Astrocyte (in vitro differentiated cells and primary cell): ENCODE data around the gene GNAI3. TPM values are rescaled to one million over a fixed set of nuclear protein-coding genes. Genes with fewer than 3 reads are reported as not detected.

Experiments
- DNase-seq: peaks from one replicate; pipeline ENCODE4 v3.0.0-alpha.2; 2010; ENCODE audit warnings: low read depth
- FAIRE-seq: peaks from 2 replicates; lab custom pipeline; 2011; peaks lifted over from hg19 to GRCh38; lab: Jason Lieb, UNC
- H2AFZ ChIP-seq: 2 replicates; pipeline ENCODE4 v1.6.0; 2012; ENCODE audit warnings: low read depth, low read length, inconsistent platforms
- H3K27ac ChIP-seq: 2 replicates; pipeline ENCODE4 v1.5.1; 2011; ENCODE audit warnings: low read depth, low read length, inconsistent platforms
- H3K27me3 ChIP-seq: 2 replicates; pipeline ENCODE4 v1.6.0; 2011; ENCODE audit warnings: low read length, inconsistent platforms; ENCODE audit not compliant: insufficient read depth
- H3K36me3 ChIP-seq: 2 replicates; pipeline ENCODE4 v1.5.1; 2011; ENCODE audit warnings: low read length, inconsistent platforms; ENCODE audit not compliant: insufficient read depth
- H3K4me1 ChIP-seq: 2 replicates; pipeline ENCODE4 v1.5.1; 2011; ENCODE audit warnings: low read length, inconsistent platforms; ENCODE audit not compliant: insufficient read depth
- H3K4me2 ChIP-seq: 2 replicates; pipeline ENCODE4 v1.6.0; 2012; ENCODE audit warnings: low read length, inconsistent platforms
- H3K4me3 ChIP-seq: 2 replicates; pipeline ENCODE4 v1.5.1; 2011; ENCODE audit warnings: low read depth, mild to moderate bottlenecking, low read length, inconsistent platforms; ENCODE audit not compliant: insufficient read depth
- H3K79me2 ChIP-seq: 2 replicates; pipeline ENCODE4 v1.6.0; 2012; ENCODE audit warnings: mild to moderate bottlenecking, low read length, inconsistent platforms; ENCODE audit not compliant: insufficient read depth
- H3K9ac ChIP-seq: 2 replicates; pipeline ENCODE4 v1.6.0; 2012; ENCODE audit warnings: mild to moderate bottlenecking, low read length, inconsistent platforms
- H3K9me3 ChIP-seq: 2 replicates; pipeline ENCODE4 v1.5.1; 2012; ENCODE audit warnings: low read depth, mild to moderate bottlenecking, low read length, inconsistent platforms; ENCODE audit not compliant: insufficient read depth
- H4K20me1 ChIP-seq: 2 replicates; pipeline ENCODE4 v1.6.0; 2012; ENCODE audit warnings: low read length, inconsistent platforms; ENCODE audit not compliant: insufficient read depth
- H3K27ac Mint-ChIP-seq: one replicate; pipeline ENCODE4 v1.8.0; 2021; ENCODE audit warnings: mild to moderate bottlenecking, mixed read lengths; ENCODE audit not compliant: unreplicated experiment
- H3K27me3 Mint-ChIP-seq: one replicate; pipeline ENCODE4 v1.8.0; 2021; ENCODE audit warnings: low read depth, mixed read lengths; ENCODE audit not compliant: unreplicated experiment
- H3K36me3 Mint-ChIP-seq: one replicate; pipeline ENCODE4 v1.8.0; 2021; ENCODE audit warnings: low read depth, mixed read lengths; ENCODE audit not compliant: unreplicated experiment
- H3K4me1 Mint-ChIP-seq: one replicate; pipeline ENCODE4 v1.8.0; 2021; ENCODE audit warnings: low read depth, mixed read lengths; ENCODE audit not compliant: unreplicated experiment
- H3K4me3 Mint-ChIP-seq: one replicate; pipeline ENCODE4 v1.8.0; 2021; ENCODE audit warnings: mild to moderate bottlenecking, moderate library complexity, mixed read lengths; ENCODE audit not compliant: unreplicated experiment
- H3K9me3 Mint-ChIP-seq: one replicate; pipeline ENCODE4 v1.8.0; 2021; ENCODE audit warnings: mild to moderate bottlenecking, mixed read lengths; ENCODE audit not compliant: unreplicated experiment
- CTCF ChIP-seq: IDR thresholded peaks from 2 replicates; pipeline ENCODE4 v1.5.1; 2011; ENCODE audit warnings: low read depth, mild to moderate bottlenecking, inconsistent platforms, low read length, moderate library complexity; ENCODE audit not compliant: insufficient read depth
- EZH2 ChIP-seq: IDR thresholded peaks from 2 replicates; pipeline ENCODE4 v1.6.1; 2012; ENCODE audit warnings: mild to moderate bottlenecking, low read length, inconsistent platforms; ENCODE audit not compliant: insufficient read depth
- total RNA-seq: library from RNA; stranded (reverse); gene quantifications from 2 replicates; pipeline ENCODE4 v1.2.1, GENCODE V29; 2021

GNAI3 gene
- total RNA-seq, 1 donor from 2014 or later: 16.1 TPM

- H3K36me3 ChIP-seq: no peaks in the 10 kb centered on the region
- no peaks in the 10 kb centered on the region for H4K20me1 ChIP-seq
- H3K27me3 Mint-ChIP-seq: peaks cover 10% of the 10 kb centered on the region
- H3K4me3 Mint-ChIP-seq: no peak overlapping the region
- peaks cover 6% of the 10 kb centered on the region for H3K4me1 ChIP-seq
- no peaks in the 10 kb centered on the region for H3K36me3 Mint-ChIP-seq
- DNase-seq (no peak), FAIRE-seq (no peak)
- H3K79me2 ChIP-seq: no peaks in the 10 kb centered on the region
- TF ChIP-seq CTCF: no peak
- no peak for TF ChIP-seq EZH2
- H3K9me3 ChIP-seq: no peaks in the 10 kb centered on the region
- no peak overlapping the region for H3K9ac ChIP-seq
- H3K4me2 ChIP-seq: no peak overlapping the region
- H3K27ac ChIP-seq: no peak overlapping the region
- no peaks in the 10 kb centered on the region for H3K27me3 ChIP-seq
- H3K9me3 Mint-ChIP-seq: peaks cover 2% of the 10 kb centered on the region
- no peak overlapping the region for H2AFZ ChIP-seq
- no peak overlapping the region for H3K4me3 ChIP-seq
- peaks cover 21% of the 10 kb centered on the region for H3K4me1 Mint-ChIP-seq
- H3K27ac Mint-ChIP-seq: no peak overlapping the region
Measured at GRCh38 chr1:109534307-109534858, 14.0 kb upstream of the GNAI3 start.

GRCh38 chr1:109535481-109535880 is 12.9 kb upstream of the GNAI3 start:
- TF ChIP-seq CTCF: no peak
- TF ChIP-seq EZH2: no peak
- no peaks in the 10 kb centered on the region for H3K36me3 ChIP-seq
- no peak for DNase-seq
- H3K9me3 ChIP-seq: no peaks in the 10 kb centered on the region
- Mint-ChIP-seq H3K4me3 (no peak overlapping the region), H3K27me3 (peaks cover 14% of the 10 kb centered on the region), H3K9me3 (peaks cover 2% of the 10 kb centered on the region), H3K36me3 (no peaks in the 10 kb centered on the region), H3K27ac (no peak overlapping the region), H3K4me1 (peaks cover 21% of the 10 kb centered on the region)
- H3K4me3 ChIP-seq: no peak overlapping the region
- no peak overlapping the region for H3K27ac ChIP-seq
- no peak overlapping the region for H2AFZ ChIP-seq
- peaks cover 2% of the 10 kb centered on the region for H3K27me3 ChIP-seq
- no peak for FAIRE-seq
- no peaks in the 10 kb centered on the region for H4K20me1 ChIP-seq
- no peak overlapping the region for H3K4me2 ChIP-seq
- no peaks in the 10 kb centered on the region for H3K79me2 ChIP-seq
- H3K9ac ChIP-seq: no peak overlapping the region
- H3K4me1 ChIP-seq: peaks cover 3% of the 10 kb centered on the region

- Histone ChIP-seq H3K36me3 (no peaks in the 10 kb centered on the region), H3K4me1 (peaks cover 3% of the 10 kb centered on the region), H3K4me3 (no peak overlapping the region), H3K79me2 (no peaks in the 10 kb centered on the region), H3K4me2 (no peak overlapping the region), H3K27me3 (peaks cover 2% of the 10 kb centered on the region), H3K9me3 (no peaks in the 10 kb centered on the region), H2AFZ (no peak overlapping the region), H3K9ac (no peak overlapping the region), H3K27ac (no peak overlapping the region), H4K20me1 (no peaks in the 10 kb centered on the region)
- TF ChIP-seq EZH2 (no peak), CTCF (no peak)
- Mint-ChIP-seq H3K9me3 (peaks cover 2% of the 10 kb centered on the region), H3K27me3 (peaks cover 18% of the 10 kb centered on the region), H3K4me1 (peaks cover 17% of the 10 kb centered on the region), H3K4me3 (no peak overlapping the region), H3K36me3 (no peaks in the 10 kb centered on the region), H3K27ac (no peak overlapping the region)
- FAIRE-seq (no peak), DNase-seq (no peak)
Measured at GRCh38 chr1:109535971-109536491, 12.4 kb upstream of the GNAI3 start.
